Upper lobe of left lung (tissue), 4 donors: ENCODE data around the gene PDLIM5.

Experiments
- CTCF ChIP-seq, 6 experiments: fragments of 450-650 bp in 4 of 6; fragments of 200-600 bp in 2 of 6; sonication (generic) in 2 of 6; IDR thresholded peaks; one replicate each; pipeline ENCODE4 v1.5.1; 2016 to 2019; ENCODE audit warnings: antibody characterized with exemption in 6 of 6
- POLR2A ChIP-seq, 4 donors: fragments of 450-650 bp; IDR thresholded peaks; one replicate each; pipeline ENCODE4 v1.5.1; 2016 to 2017; ENCODE audit warnings: antibody characterized with exemption in 4 of 4, mild to moderate bottlenecking in 2 of 4
- POLR2AphosphoS5 ChIP-seq, 2 donors: sonication (generic); formaldehyde crosslinking; IDR thresholded peaks; one replicate each; pipeline ENCODE4 v1.5.1; 2017; ENCODE audit warnings: antibody characterized with exemption in 2 of 2

GRCh38 chr4:94689155-94689860 is 237.6 kb downstream of the PDLIM5 start:
- TF ChIP-seq CTCF (IDR thresholded peaks at IDR 0.05): no peak
- TF ChIP-seq POLR2AphosphoS5 (IDR thresholded peaks at IDR 0.05): no peak
- TF ChIP-seq POLR2A (IDR thresholded peaks at IDR 0.05): no peak
